ENCODE data around the gene LIPT2.

DNA sequence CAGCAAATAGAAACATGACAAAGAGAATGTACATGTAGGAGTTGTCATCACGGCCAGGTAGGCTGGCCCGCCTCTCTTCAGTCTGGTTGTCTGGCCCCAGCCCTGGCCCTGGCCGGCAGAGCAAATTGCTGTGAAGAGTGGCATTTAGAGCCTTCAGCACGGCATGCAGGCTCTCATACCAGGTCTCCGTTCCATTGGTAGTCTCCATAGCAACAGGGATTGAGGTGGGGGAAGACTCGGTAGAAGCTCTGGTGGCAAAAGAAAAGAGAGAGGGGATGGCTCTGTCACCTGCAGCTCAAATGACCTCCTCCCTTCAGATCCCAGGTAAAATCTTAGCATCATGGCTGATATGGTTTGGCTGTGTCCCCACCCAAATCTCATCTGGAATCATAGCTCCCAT lies 36.2 kb downstream of the LIPT2 start:
- TF ChIP-seq, protein P1, sequence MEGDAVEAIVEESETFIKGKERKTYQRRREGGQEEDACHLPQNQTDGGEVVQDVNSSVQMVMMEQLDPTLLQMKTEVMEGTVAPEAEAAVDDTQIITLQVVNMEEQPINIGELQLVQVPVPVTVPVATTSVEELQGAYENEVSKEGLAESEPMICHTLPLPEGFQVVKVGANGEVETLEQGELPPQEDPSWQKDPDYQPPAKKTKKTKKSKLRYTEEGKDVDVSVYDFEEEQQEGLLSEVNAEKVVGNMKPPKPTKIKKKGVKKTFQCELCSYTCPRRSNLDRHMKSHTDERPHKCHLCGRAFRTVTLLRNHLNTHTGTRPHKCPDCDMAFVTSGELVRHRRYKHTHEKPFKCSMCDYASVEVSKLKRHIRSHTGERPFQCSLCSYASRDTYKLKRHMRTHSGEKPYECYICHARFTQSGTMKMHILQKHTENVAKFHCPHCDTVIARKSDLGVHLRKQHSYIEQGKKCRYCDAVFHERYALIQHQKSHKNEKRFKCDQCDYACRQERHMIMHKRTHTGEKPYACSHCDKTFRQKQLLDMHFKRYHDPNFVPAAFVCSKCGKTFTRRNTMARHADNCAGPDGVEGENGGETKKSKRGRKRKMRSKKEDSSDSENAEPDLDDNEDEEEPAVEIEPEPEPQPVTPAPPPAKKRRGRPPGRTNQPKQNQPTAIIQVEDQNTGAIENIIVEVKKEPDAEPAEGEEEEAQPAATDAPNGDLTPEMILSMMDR (IDR thresholded peaks at IDR 0.05) = no peak
- no peak for TF ChIP-seq POLR2A (IDR thresholded peaks at IDR 0.05)

Measured in thyroid gland (tissue), 4 donors.